Lung (tissue), 16 donors: ENCODE results near the gene DCAF5. TPM values are rescaled to one million over a fixed set of nuclear protein-coding genes. Genes with fewer than 3 reads are reported as not detected.
A peak's percentile ranks its signal among the peaks of the same experiment; 100 is the strongest.

ENCODE experiments used
- ATAC-seq: fragments of 200-7000 bp; cut with Tn5 transposase; one replicate; pipeline ENCODE4 v1.9.1; 2020; ENCODE audit warnings: moderate number of reproducible peaks; ENCODE audit not compliant: insufficient read depth, low FRiP score
- DNase-seq, 3 donors: peaks; one replicate each; pipeline ENCODE4 v3.0.0-alpha.2; 2013 to 2017
- H3K27ac ChIP-seq, 2 donors: one replicate each; pipeline ENCODE4 v1.5.1; 2013; ENCODE audit warnings: mild to moderate bottlenecking in 2 of 2, moderate library complexity in 2 of 2, control low read depth in 1 of 2, inconsistent platforms in 1 of 2, low read depth in 1 of 2, low read length in 1 of 2
- H3K27me3 ChIP-seq, 3 donors: one replicate each; pipeline ENCODE4 v1.5.1; 2013; ENCODE audit warnings: low read length in 2 of 3; ENCODE audit not compliant: control insufficient read depth in 3 of 3, insufficient read depth in 3 of 3
- H3K36me3 ChIP-seq, 4 donors: one replicate each; pipeline ENCODE4 v1.5.1; 2013; ENCODE audit warnings: low read length in 4 of 4, mild to moderate bottlenecking in 1 of 4, moderate library complexity in 1 of 4; ENCODE audit not compliant: control insufficient read depth in 4 of 4, insufficient read depth in 4 of 4
- H3K4me1 ChIP-seq, 5 donors: one replicate each; pipeline ENCODE4 v1.5.1; 2013; ENCODE audit warnings: low read length in 5 of 5, mild to moderate bottlenecking in 2 of 5, moderate library complexity in 1 of 5; ENCODE audit not compliant: control insufficient read depth in 5 of 5, insufficient read depth in 5 of 5
- H3K4me3 ChIP-seq: one replicate; pipeline ENCODE4 v1.5.1; 2013; ENCODE audit warnings: mild to moderate bottlenecking, control low read depth, moderate library complexity
- H3K9ac ChIP-seq, 2 donors: one replicate each; pipeline ENCODE4 v1.5.1; 2013; ENCODE audit warnings: low read length in 2 of 2, control low read depth in 1 of 2; ENCODE audit not compliant: insufficient read depth in 1 of 2
- H3K9me3 ChIP-seq, 4 donors: one replicate each; pipeline ENCODE4 v1.5.1; 2013; ENCODE audit warnings: low read length in 3 of 4, mild to moderate bottlenecking in 1 of 4, moderate library complexity in 1 of 4; ENCODE audit not compliant: control insufficient read depth in 4 of 4, insufficient read depth in 3 of 4
- WGBS, 2 donors: extraction: QIAGEN DNeasy Blood & Tissue Kit; methylation state at CpG; one replicate each; pipeline ENCODE4 v1.1.7; 2013; 5-methylcytosine and 5-hydroxymethylcytosine counted together
- long read RNA-seq, 5 donors: transcript quantifications; one replicate each; lab custom pipeline, GENCODE V29; 2026
- polyA plus RNA-seq, 2 donors: library from polyadenylated mRNA; stranded (reverse); fragments of 200-250 nt; gene quantifications; one replicate each; pipeline ENCODE4 v1.2.1, GENCODE V29; 2013
- total RNA-seq, 2 donors: library from RNA; depleted of rRNA in 1 of 2; stranded (reverse); fragments of >200 nt in 1 of 2; gene quantifications; one replicate each; pipeline ENCODE4 v1.2.1, GENCODE V29; 2014 to 2021
- TF ChIP-seq, protein P1 (sequence below): IDR thresholded peaks from 2 replicates; pipeline ENCODE4 v1.5.1; 2012; ENCODE audit warnings: mild to moderate bottlenecking; ENCODE audit errors: control extremely low read depth, extremely low read depth
- donor health status: control.
- donor health status: control.
- donor health status: Bipolar disorder and iron deficiency.
- donor health status: healthy.
- donor health status: DM: yes; HTN: yes; CAD: no.

The DCAF5 gene, protein sequence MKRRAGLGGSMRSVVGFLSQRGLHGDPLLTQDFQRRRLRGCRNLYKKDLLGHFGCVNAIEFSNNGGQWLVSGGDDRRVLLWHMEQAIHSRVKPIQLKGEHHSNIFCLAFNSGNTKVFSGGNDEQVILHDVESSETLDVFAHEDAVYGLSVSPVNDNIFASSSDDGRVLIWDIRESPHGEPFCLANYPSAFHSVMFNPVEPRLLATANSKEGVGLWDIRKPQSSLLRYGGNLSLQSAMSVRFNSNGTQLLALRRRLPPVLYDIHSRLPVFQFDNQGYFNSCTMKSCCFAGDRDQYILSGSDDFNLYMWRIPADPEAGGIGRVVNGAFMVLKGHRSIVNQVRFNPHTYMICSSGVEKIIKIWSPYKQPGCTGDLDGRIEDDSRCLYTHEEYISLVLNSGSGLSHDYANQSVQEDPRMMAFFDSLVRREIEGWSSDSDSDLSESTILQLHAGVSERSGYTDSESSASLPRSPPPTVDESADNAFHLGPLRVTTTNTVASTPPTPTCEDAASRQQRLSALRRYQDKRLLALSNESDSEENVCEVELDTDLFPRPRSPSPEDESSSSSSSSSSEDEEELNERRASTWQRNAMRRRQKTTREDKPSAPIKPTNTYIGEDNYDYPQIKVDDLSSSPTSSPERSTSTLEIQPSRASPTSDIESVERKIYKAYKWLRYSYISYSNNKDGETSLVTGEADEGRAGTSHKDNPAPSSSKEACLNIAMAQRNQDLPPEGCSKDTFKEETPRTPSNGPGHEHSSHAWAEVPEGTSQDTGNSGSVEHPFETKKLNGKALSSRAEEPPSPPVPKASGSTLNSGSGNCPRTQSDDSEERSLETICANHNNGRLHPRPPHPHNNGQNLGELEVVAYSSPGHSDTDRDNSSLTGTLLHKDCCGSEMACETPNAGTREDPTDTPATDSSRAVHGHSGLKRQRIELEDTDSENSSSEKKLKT
- total RNA-seq (10 to 100 TPM; 42.2 to 50.4 TPM), polyA plus RNA-seq (10 to 100 TPM; 20.2 TPM)
- long read RNA-seq, donor 1, full-length matches to known transcripts, result 6 of 6 reads
- long read RNA-seq, donor 1, partial matches to known transcripts, result 0 of 6 reads
- long read RNA-seq, donor 1, other reads (novel, unspliced or antisense), result 0 of 6 reads
- long read RNA-seq, donor 2, full-length matches to known transcripts, result 3 of 8 reads
- long read RNA-seq, donor 2, partial matches to known transcripts, result 5 of 8 reads
- long read RNA-seq, donor 2, other reads (novel, unspliced or antisense), result 0 of 8 reads
- long read RNA-seq, donor 3, full-length matches to known transcripts, result 5 of 5 reads
- long read RNA-seq, donor 3, partial matches to known transcripts, result 0 of 5 reads
- long read RNA-seq, donor 3, other reads (novel, unspliced or antisense), result 0 of 5 reads
- long read RNA-seq, donor 4, full-length matches to known transcripts, result 2 of 2 reads
- long read RNA-seq, donor 4, partial matches to known transcripts, result 0 of 2 reads
- long read RNA-seq, donor 4, other reads (novel, unspliced or antisense), result 0 of 2 reads
- long read RNA-seq, donor 5, full-length matches to known transcripts, result 15 of 20 reads
- long read RNA-seq, donor 5, partial matches to known transcripts, result 5 of 20 reads
- long read RNA-seq, donor 5, other reads (novel, unspliced or antisense), result 0 of 20 reads

DNA sequence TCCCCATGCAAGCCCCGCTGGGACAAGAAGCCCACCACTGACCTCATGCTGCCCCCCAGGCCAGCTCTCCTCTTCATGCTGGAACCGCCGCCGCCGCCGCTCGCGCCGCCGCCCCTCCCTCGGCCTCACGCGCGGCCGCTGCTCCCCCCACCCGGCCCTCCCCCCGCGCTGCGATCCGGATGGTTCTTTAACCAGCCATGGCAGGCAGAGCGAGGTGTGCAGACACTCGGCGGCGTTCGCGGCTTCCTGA is at the start of gene DCAF5:
Gene DCAF5 (minus strand): TSS at position 218 of the 250 bp plus-strand sequence. CDS start 141 bp downstream, at position 77.
- H3K4me1 ChIP-seq, result peaks cover 5 to 19% (median 9%) of the 10 kb centered on the region in 5 donors
- H3K27me3 ChIP-seq, result no peaks in the 10 kb centered on the region
- H3K9ac ChIP-seq, result peak within 1 kb of the TSS; percentile 65 to 67
- peak within 1 kb of the TSS; percentile 97 for H3K27ac ChIP-seq
- ATAC-seq (no peak), DNase-seq (no peak)
- H3K4me3 ChIP-seq, result peak within 1 kb of the TSS; percentile 95
- no peaks in the 10 kb centered on the region for H3K9me3 ChIP-seq
- WGBS, 2 donors, result 0 to 1% methylated on average over 25 to 26 of the region's 26 CpGs
- TF ChIP-seq, protein P1, sequence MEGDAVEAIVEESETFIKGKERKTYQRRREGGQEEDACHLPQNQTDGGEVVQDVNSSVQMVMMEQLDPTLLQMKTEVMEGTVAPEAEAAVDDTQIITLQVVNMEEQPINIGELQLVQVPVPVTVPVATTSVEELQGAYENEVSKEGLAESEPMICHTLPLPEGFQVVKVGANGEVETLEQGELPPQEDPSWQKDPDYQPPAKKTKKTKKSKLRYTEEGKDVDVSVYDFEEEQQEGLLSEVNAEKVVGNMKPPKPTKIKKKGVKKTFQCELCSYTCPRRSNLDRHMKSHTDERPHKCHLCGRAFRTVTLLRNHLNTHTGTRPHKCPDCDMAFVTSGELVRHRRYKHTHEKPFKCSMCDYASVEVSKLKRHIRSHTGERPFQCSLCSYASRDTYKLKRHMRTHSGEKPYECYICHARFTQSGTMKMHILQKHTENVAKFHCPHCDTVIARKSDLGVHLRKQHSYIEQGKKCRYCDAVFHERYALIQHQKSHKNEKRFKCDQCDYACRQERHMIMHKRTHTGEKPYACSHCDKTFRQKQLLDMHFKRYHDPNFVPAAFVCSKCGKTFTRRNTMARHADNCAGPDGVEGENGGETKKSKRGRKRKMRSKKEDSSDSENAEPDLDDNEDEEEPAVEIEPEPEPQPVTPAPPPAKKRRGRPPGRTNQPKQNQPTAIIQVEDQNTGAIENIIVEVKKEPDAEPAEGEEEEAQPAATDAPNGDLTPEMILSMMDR, result no peak
- peaks cover 2 to 7% (median 5%) of the 10 kb centered on the region in 4 donors for H3K36me3 ChIP-seq

DNA sequence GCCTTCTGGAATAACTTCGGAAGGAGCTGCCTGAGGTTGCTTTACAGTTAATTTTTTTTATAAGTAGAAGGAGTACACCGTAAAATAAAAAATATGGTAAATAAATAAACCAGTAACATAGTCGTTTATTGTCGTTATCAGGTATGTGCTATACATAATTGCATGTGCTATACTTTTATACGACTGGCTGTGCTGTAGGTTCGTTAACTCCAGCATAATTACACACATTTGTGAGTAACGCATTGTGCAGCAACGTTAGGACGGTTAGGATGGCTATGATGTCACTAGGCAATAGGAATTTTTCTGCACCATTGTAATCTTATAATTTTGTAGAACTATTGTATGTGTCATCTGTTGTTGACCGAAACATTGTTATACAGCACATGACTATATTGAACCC is 46.9 kb upstream of the DCAF5 start:
- Histone ChIP-seq H3K36me3 (peaks cover 0 to 2% (median 0%) of the 10 kb centered on the region in 4 donors), H3K27me3 (no peaks in the 10 kb centered on the region), H3K4me3 (no peak overlapping the region), H3K9me3 (no peaks in the 10 kb centered on the region), H3K9ac (no peak overlapping the region), H3K27ac (no peak overlapping the region), H3K4me1 (peaks cover 0 to 3% (median 0%) of the 10 kb centered on the region in 5 donors)
- TF ChIP-seq, protein P1, result no peak
- WGBS, 2 donors, result 93 to 94% methylated on average over 10 of the region's 10 CpGs
- ATAC-seq, result no peak
- DNase-seq, result no peak

DNA sequence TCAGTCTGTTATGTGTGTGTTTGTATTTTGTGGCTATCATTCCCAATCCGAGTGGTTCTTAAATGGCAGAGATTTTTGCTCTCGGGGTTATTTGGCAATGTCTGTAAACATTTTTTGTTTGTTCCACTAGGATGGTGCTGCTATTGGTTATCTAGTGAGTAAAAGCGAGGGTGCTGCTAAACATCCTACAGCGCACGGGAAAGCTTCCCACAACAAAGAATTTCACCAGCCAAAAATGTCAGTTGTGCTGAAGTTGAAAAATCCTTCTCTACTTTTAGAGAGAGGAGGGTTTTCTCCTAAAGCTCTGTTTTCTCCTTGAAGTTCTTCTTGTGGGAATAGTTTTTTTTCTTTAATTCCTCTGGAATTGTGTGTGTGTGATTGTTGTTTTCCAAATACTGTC is 40.8 kb upstream of the DCAF5 start:
- H3K9me3 ChIP-seq, result no peaks in the 10 kb centered on the region
- no peaks in the 10 kb centered on the region for H3K27me3 ChIP-seq
- H3K9ac ChIP-seq, result no peak overlapping the region
- TF ChIP-seq, protein P1, result no peak
- peaks cover 0 to 2% (median 0%) of the 10 kb centered on the region in 4 donors for H3K36me3 ChIP-seq
- WGBS, 2 donors, result 88 to 93% methylated on average over 5 of the region's 5 CpGs
- ATAC-seq, result no peak
- H3K27ac ChIP-seq, result no peak overlapping the region
- no peak overlapping the region for H3K4me3 ChIP-seq
- peak in 1 of 3 donors; percentile 6 for DNase-seq
- H3K4me1 ChIP-seq, result peaks cover 0 to 11% (median 4%) of the 10 kb centered on the region in 5 donors
